NCI-H146 (cell line): ENCODE results near the gene GRIK3.
"Not testable (repeated sequence)": the region's sequence is repeated elsewhere in the genome, so short reads cannot be mapped to it uniquely, and the experiment has no call there.

Source experiments
- DNase-seq: peaks from one replicate; lab custom pipeline; 2025; lab: John Stamatoyannopoulos, UW

Gene GRIK3

DNA sequence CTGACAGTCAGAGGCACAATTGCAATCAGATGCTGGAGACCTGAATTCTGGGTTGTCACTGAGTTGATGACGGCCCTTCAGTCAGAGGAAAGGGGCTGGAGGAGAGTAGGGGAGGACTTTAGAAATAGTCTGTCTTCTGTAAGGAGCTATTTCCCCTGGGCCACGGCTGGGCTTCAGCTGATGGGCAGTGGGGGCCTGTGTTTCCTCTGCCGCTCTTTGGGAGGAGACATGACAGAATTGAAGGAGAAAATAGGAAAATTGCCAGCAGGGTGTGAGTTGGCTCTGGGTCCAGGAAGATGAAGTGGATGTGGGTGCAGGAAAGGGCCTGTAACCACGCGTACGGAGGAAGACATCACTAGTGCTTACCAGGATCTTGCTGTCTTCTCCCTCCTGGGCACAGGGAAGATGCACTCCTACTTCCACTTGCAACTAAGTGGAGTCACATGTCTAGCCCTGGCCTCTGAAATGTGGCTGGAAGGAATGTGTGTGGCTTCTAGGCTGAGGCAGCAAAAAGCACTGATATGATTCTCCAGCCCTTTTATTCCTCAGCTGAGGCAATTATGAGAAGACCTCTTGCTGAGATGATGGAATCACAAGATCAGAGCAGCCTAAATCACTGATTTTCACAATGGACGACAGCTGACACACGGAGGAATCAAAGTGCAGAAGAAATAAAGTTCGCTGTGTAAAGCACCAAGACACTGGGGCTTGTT, 250.0 kb downstream of the GRIK3 start:
- no peak for DNase-seq

GRCh38 chr1:36783475-36783874, 250.8 kb downstream of the GRIK3 start:
- no peak for DNase-seq

DNA sequence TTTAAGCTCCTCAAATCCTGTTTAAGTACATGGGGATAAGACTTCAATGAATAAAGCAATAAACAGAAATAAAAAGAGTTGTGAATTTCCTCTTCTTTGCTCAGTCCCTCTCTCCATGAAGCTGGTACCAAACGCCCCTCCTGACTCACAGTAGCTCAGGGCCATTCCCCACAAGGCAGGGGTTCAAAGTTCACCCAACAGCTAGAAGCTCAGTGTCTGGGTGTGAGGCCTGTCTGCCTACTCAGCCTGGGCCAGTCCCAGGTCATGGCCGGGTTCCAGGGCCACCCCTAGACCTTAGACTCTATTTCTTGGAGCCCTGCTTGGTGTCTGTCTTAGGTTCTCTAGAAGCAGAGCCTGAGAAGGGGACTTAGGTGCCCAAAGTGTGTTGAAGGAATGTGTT, 251.5 kb downstream of the GRIK3 start:
- no peak for DNase-seq

- DNase-seq: no peak
These were observed 252.2 kb downstream of the GRIK3 start for GRCh38 chr1:36782085-36782484.

DNA sequence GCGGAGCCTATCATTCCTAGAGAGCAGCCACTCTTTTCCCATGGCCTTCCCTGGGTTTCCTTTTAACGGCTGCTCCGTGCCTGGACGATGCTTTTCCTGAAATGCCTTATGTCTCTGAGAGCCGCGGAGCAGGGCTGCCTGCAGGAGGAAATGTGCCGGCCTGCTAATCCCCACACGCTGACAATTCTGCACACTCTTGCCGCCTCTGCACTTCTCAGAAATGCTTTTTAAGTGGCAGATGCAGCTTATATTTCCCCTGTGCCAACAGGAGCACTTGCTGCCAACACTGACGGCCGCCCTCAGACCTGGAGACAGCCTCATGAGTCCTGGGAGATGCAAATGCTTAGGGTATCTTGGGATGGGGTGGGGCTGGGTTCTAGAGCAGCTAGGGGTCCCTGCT, 253.2 kb downstream of the GRIK3 start:
- DNase-seq: no peak

- peak; percentile 77 for DNase-seq
These were observed 255.6 kb downstream of the GRIK3 start for GRCh38 chr1:36778740-36779139.

GRCh38 chr1:36776948-36777831, 257.1 kb downstream of the GRIK3 start:
- peak; percentile 49 for DNase-seq

- no peak for DNase-seq
These were observed 258.1 kb downstream of the GRIK3 start for GRCh38 chr1:36776256-36776655.

DNA sequence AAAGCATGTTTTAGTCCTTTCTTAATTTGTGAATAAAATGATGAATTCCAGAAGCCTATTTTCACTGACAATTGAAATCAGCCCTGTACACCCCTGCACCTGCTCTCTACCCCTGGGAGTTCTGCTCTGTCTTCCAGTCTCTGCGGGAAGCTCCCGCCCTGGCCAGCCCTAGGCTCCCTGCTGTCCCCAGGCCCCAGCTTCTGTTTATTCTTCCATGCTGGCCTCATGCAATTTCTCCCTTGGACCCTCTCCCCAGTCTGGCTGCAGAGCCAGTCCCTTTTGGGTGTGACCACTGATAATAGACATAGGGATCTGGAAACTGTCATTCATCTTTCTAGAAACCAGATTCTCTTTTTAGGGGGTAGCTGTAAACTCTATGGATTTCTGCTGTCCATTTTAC, 258.6 kb downstream of the GRIK3 start:
- DNase-seq: peak; percentile 92

DNA sequence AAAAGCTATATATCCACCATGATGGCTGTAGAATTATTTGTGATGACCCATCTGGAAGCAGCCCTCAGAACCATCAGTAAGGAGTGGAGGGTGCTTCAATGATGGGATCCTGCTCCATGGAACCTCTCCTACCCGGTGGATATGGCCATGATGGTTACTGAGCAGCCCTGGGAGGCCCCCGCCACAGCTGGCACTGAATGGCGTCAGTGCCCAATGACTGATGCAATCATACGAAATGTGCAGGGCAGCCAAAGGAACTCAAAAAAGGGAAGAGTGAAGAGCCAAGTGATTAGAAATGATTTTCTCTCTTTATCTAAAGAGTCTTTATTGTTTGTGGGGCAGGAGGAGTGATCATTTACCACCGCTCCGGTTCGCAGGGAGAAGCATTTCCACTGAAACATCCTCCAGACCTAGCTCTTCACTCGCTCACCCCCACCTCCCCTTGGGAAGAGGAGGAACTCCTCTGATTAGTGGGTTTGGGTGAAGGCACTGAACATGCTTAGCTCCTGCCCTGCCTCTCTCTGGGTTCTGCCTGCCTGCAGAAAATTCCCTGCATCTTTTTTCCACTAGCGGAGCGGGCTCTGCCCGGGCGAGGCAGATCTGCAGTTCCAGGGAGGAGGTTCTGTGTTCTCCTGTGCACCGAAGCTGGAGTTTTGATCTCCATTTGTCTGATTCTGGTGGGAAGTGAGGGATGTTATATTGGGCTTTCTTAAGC, 260.3 kb downstream of the GRIK3 start:
- no peak for DNase-seq

- DNase-seq: no peak
These were observed 261.4 kb downstream of the GRIK3 start for GRCh38 chr1:36772647-36773495.

DNA sequence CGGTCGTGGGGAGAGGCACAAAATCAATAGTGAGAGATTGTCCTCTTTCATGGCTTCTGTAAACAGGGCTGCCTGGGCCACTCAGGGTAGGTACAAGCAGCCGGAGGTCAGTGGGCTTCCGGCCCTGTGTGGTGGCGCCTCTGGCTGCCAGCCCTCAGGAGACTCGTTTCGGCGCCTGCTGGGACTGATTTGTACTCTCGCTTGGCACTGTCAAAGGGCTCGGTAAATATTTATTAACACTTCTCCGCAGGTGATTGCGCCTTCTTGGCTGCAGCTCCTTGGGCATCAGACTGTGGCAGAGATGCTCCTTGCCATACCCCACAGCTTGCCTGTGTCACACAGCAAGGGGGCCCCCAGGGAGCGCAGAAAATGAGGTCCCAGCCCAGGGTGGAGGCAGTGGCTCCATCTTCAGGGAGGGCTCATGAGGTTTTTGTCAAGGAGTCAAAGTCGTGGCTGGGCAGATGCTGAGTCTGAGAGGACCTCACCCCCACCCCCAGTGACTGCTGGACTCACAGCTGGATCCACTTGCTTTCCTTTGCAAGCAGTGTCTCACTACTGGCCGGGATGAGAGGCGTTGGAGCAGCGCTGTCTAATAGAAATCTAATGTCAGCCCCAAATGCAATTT, 262.5 kb downstream of the GRIK3 start:
- peak; percentile 98 for DNase-seq

DNA sequence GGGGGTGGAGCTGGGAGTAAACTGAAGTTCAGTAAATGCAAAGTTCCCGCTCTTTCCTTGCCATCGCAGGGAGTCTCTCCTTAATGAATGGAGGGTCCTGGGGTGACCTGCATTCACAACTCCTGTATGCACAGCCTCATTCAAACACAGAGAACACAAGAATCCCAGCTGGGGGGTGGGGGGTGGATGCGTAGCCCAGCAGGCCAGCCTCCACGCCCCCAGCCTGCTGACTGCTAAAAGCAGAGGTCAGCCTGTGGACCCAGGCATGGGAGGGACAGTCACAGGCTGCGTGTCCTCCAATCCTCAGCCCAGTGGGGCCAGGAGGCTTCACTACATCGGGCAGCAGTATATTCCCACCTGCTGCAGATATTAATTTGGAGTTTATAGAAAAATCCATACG, 263.1 kb downstream of the GRIK3 start:
- DNase-seq: peak; percentile 98

DNA sequence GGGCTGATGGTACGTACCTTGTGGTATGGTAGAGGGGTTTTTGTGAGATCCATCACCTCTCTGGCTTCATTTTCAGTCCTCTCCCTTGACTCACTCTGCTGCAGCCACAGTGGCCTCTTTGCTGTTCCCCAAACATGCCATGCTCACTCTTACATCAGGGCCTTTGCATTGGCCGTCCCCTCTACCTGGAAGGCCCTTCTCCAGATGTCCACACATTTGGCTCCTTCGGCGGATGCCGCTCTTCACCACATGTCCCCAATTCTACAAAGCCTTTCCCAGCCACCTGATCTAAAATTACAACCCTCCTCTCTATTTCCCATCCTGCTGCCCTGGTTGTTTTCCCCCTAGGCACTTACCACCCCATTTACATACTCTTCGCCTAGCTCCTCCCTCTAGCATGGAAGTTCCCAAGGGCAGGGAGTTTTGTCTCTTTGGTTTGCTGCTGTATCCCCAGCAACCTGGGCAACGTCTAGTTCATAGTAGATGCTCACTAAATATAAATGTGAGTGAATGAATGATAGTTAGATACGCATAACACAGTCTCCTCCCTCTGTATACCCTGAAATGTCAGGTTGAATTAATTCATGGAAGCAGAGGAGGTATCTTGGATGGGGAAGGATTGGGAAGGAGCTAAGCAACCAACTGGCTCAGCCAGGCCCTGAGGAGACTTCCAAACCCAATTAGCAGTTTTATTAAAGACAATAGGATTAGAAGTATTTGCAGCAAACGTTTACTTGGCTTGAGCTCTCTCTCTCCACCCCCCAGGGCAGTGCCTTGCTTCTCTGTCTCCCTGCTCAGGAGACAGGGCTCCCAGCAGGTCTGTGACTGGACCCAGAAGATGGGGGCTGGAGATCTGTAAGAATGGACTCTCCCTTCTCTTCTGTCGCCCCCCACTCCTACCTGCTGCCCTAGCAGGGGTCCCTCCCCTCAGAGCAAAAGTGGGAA, 264.2 kb downstream of the GRIK3 start:
- no peak for DNase-seq

- peak; percentile 51 for DNase-seq
These were observed 265.7 kb downstream of the GRIK3 start for GRCh38 chr1:36768486-36769178.

- not testable (repeated sequence) for DNase-seq
These were observed 266.9 kb downstream of the GRIK3 start for GRCh38 chr1:36767429-36767828.

- DNase-seq: peak; percentile 54
These were observed 267.8 kb downstream of the GRIK3 start for GRCh38 chr1:36766481-36766880.

DNA sequence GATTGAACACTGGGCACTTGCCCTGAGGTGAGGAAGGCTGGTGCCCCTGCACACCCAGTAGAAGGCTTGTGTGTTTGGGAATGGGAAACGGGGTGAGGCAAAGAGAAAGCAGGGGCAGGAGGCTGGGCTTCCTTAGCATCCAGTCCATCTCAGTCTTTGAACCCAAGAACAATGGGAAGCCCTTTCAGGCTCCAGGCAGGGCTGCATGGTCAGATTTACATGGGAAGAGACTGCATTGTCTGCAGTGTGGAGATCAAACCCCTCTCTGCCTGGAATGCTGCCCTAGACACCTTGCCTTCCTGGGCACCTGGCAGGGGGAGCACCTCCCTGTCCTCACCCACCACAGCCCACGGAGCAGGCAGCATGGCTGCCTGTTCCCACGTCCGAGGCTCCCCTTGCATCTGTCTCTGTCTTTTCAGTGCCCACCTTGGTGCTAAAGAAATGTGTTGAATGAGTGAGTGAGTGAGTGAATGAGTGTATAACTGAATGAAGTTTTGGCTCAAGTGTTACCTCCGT, 268.5 kb downstream of the GRIK3 start:
- DNase-seq: no peak

GRCh38 chr1:36764798-36765197, 269.5 kb downstream of the GRIK3 start:
- DNase-seq: peak; percentile 64
